Activated CD4-positive, alpha-beta T cell treated with anti-CD3 and anti-CD28 coated beads for 36 hours (primary cell): ENCODE measurements around the gene IL17RE. TPM values are rescaled to one million over a fixed set of nuclear protein-coding genes. Genes with fewer than 3 reads are reported as not detected.

Experiments used
- ATAC-seq: fragments of 200-7000 bp; cut with Tn5 transposase; one replicate; pipeline ENCODE4 v1.10.0; 2021; ENCODE audit warnings: mild to moderate bottlenecking, moderate library complexity
- CTCF ChIA-PET: fragments of 350-600 bp; sonication (Branson Sonifier 250); formaldehyde crosslinking; loops from one replicate; lab custom pipeline; 2021; ENCODE audit warnings: antibody characterized with exemption; lab: Charles Lee
- POLR2A ChIA-PET: fragments of 350-600 bp; sonication (Branson Sonifier 250); formaldehyde crosslinking; loops from one replicate; lab custom pipeline; 2021; ENCODE audit warnings: antibody characterized with exemption, inconsistent platforms; lab: Charles Lee
- DNase-seq: peaks from one replicate; pipeline ENCODE4 v3.0.0-alpha.2; 2020
- H3K27ac Mint-ChIP-seq: one replicate; pipeline ENCODE4 v1.8.0; 2021; ENCODE audit warnings: mixed read lengths
- H3K27me3 Mint-ChIP-seq: one replicate; pipeline ENCODE4 v1.8.0; 2021; ENCODE audit warnings: mixed read lengths
- H3K36me3 Mint-ChIP-seq: one replicate; pipeline ENCODE4 v1.8.0; 2021; ENCODE audit warnings: low read depth, mixed read lengths
- H3K4me1 Mint-ChIP-seq: one replicate; pipeline ENCODE4 v1.8.0; 2021; ENCODE audit warnings: mixed read lengths
- H3K4me3 Mint-ChIP-seq: one replicate; pipeline ENCODE4 v1.8.0; 2021; ENCODE audit warnings: mild to moderate bottlenecking, moderate library complexity, mixed read lengths
- H3K9me3 Mint-ChIP-seq: one replicate; pipeline ENCODE4 v1.8.0; 2021; ENCODE audit warnings: low read depth, mixed read lengths
- intact Hi-C, 2 experiments: fragments of 100-400 bp; cut with DNase I in 1 of 2; cut with micrococcal nuclease in 1 of 2; formaldehyde crosslinking; loops; one replicate each; pipeline versions ENCODE4 v1.14.2 to v1.15.1; 2022 to 2024; cut with DNase I, micrococcal nuclease
- total RNA-seq, 2 experiments: library from RNA; stranded (reverse); gene quantifications; one replicate each; pipeline ENCODE4 v1.2.3, GENCODE V29; 2021

IL17RE gene
- total RNA-seq, 2 experiments from 2014 or later: 2.3 to 3.1 TPM

GRCh38 chr3:9909221-9910013 is 6.8 kb downstream of the IL17RE start:
- Mint-ChIP-seq H3K4me1 (peaks cover 17% of the 10 kb centered on the region), H3K27ac (peak overlapping the region; percentile 7), H3K36me3 (no peaks in the 10 kb centered on the region), H3K9me3 (no peaks in the 10 kb centered on the region), H3K4me3 (no peak overlapping the region), H3K27me3 (peaks cover 3% of the 10 kb centered on the region)
- ChIA-PET POLR2A (no interaction called here), CTCF (no interaction called here)
- ATAC-seq (peak; percentile 78), DNase-seq (peak; percentile 50)
- intact Hi-C loops: no loop called here

GRCh38 chr3:9911863-9912262 is 9.2 kb downstream of the IL17RE start:
- H3K4me3 Mint-ChIP-seq: no peak overlapping the region
- ATAC-seq: no peak

GRCh38 chr3:9912294-9912935 is 9.8 kb downstream of the IL17RE start:
- CTCF ChIA-PET: interaction anchor here (1.0 to 5.4 kb wide), 6 partner anchors 11 to 119 kb away, joined by 3 to 32 read pairs (median 5); partner anchors contain the start of genes ARPC4 and CRELD1

More at GRCh38 chr3:9911863-9912262, 9.2 kb downstream of the IL17RE start:
- Mint-ChIP-seq H3K4me1 (peaks cover 29% of the 10 kb centered on the region), H3K36me3 (no peaks in the 10 kb centered on the region), H3K9me3 (no peaks in the 10 kb centered on the region), H3K27me3 (peaks cover 5% of the 10 kb centered on the region), H3K27ac (no peak overlapping the region)
- intact Hi-C loops: no loop called here
- ChIA-PET POLR2A (interaction anchor here (1.0 to 1.2 kb wide), 2 partner anchors 21 to 37 kb away, joined by 4 read pairs; partner anchors contain the start of gene JAGN1), CTCF (interaction anchor here (1.1 to 5.4 kb wide), 3 partner anchors 10 to 20 kb away, joined by 3 to 32 read pairs (median 5); partner anchors contain the start of gene CRELD1)
- DNase-seq: no peak

GRCh38 chr3:9913601-9914000 is 11.0 kb downstream of the IL17RE start:
- ATAC-seq (no peak), DNase-seq (no peak)
- Mint-ChIP-seq H3K4me3 (no peak overlapping the region), H3K9me3 (no peaks in the 10 kb centered on the region), H3K27ac (no peak overlapping the region), H3K4me1 (peaks cover 30% of the 10 kb centered on the region), H3K36me3 (no peaks in the 10 kb centered on the region), H3K27me3 (peaks cover 5% of the 10 kb centered on the region)
- ChIA-PET CTCF (interaction anchor here (0.6 to 5.4 kb wide), 8 partner anchors 10 to 120 kb away, joined by 3 to 32 read pairs (median 3); partner anchors contain the start of genes ARPC4 and CRELD1), POLR2A (interaction anchor here (0.7 to 1.5 kb wide), 2 partner anchors 18 to 33 kb away, joined by 3 read pairs; no protein-coding TSS in a partner anchor)
- intact Hi-C loops: no loop called here

More at GRCh38 chr3:9912294-9912935, 9.8 kb downstream of the IL17RE start:
- ATAC-seq (peak; percentile 10), DNase-seq (peak; percentile 42)
- no peaks in the 10 kb centered on the region for H3K36me3 Mint-ChIP-seq
- H3K27ac Mint-ChIP-seq: peak overlapping the region; percentile 14
- no peaks in the 10 kb centered on the region for H3K9me3 Mint-ChIP-seq
- POLR2A ChIA-PET: interaction anchor here (1.0 to 1.5 kb wide), 3 partner anchors 19 to 37 kb away, joined by 3 to 4 read pairs (median 4); partner anchors contain the start of gene JAGN1
- H3K4me3 Mint-ChIP-seq: no peak overlapping the region
- peaks cover 5% of the 10 kb centered on the region for H3K27me3 Mint-ChIP-seq
- intact Hi-C loops: no loop called here
- H3K4me1 Mint-ChIP-seq: peaks cover 30% of the 10 kb centered on the region

GRCh38 chr3:9914011-9914410 is 11.4 kb downstream of the IL17RE start:
- intact Hi-C loops: loop anchor here in 1 of 2 experiments (2.0 kb wide), 1 partner anchor 19 kb away; the partner anchor contains the start of gene CRELD1
- no peak for DNase-seq
- ChIA-PET CTCF (interaction anchor here (0.6 to 5.4 kb wide), 6 partner anchors 11 to 121 kb away, joined by 3 to 32 read pairs (median 4); partner anchors contain the start of genes ARPC4 and CRELD1), POLR2A (interaction anchor here (1.5 kb wide), 1 partner anchor 18 kb away, joined by 3 read pairs; no protein-coding TSS in a partner anchor)
- Mint-ChIP-seq H3K4me3 (no peak overlapping the region), H3K27me3 (peaks cover 5% of the 10 kb centered on the region), H3K36me3 (no peaks in the 10 kb centered on the region), H3K9me3 (no peaks in the 10 kb centered on the region), H3K4me1 (peaks cover 28% of the 10 kb centered on the region), H3K27ac (no peak overlapping the region)
- ATAC-seq: no peak

GRCh38 chr3:9914559-9915253 is 12.1 kb downstream of the IL17RE start:
- DNase-seq: no peak
- peaks cover 21% of the 10 kb centered on the region for H3K4me1 Mint-ChIP-seq
- ATAC-seq: peak; percentile 2
- H3K36me3 Mint-ChIP-seq: no peaks in the 10 kb centered on the region
- ChIA-PET POLR2A (no interaction called here), CTCF (interaction anchor here (5.4 kb wide), 1 partner anchor 17 kb away, joined by 32 read pairs; the partner anchor contains the start of gene CRELD1)
- intact Hi-C loops: loop anchor here (1.0 to 2.0 kb wide), 2 partner anchors 18 kb away; partner anchors contain the start of gene CRELD1 (in 1 of the 2)
- H3K27ac Mint-ChIP-seq: no peak overlapping the region
- H3K27me3 Mint-ChIP-seq: peaks cover 5% of the 10 kb centered on the region
- no peaks in the 10 kb centered on the region for H3K9me3 Mint-ChIP-seq
- peak overlapping the region; percentile 10 for H3K4me3 Mint-ChIP-seq

GRCh38 chr3:9915254-9916141 is 12.8 kb downstream of the IL17RE start:
- ATAC-seq (peak; percentile 45), DNase-seq (peak; percentile 62)
- Mint-ChIP-seq H3K9me3 (no peaks in the 10 kb centered on the region), H3K27ac (peak overlapping the region; percentile 37), H3K27me3 (peaks cover 5% of the 10 kb centered on the region), H3K36me3 (no peaks in the 10 kb centered on the region), H3K4me1 (peaks cover 19% of the 10 kb centered on the region), H3K4me3 (peak overlapping the region; percentile 66)
- intact Hi-C loops: loop anchor here (1.0 to 2.0 kb wide), 2 partner anchors 17 kb away; partner anchors contain the start of gene CRELD1 (in 1 of the 2)
- ChIA-PET CTCF (interaction anchor here (0.6 to 5.4 kb wide), 5 partner anchors 10 to 50 kb away, joined by 3 to 32 read pairs (median 4); partner anchors contain the start of gene CRELD1), POLR2A (interaction anchor here (1.9 kb wide), 1 partner anchor 17 kb away, joined by 7 read pairs; no protein-coding TSS in a partner anchor)

GRCh38 chr3:9916346-9916733 is 13.7 kb downstream of the IL17RE start:
- no peak overlapping the region for H3K27ac Mint-ChIP-seq
- H3K4me1 Mint-ChIP-seq: peaks cover 19% of the 10 kb centered on the region
- no peak for DNase-seq
- peak overlapping the region; percentile 66 for H3K4me3 Mint-ChIP-seq
- no peaks in the 10 kb centered on the region for H3K9me3 Mint-ChIP-seq
- peaks cover 5% of the 10 kb centered on the region for H3K27me3 Mint-ChIP-seq
- intact Hi-C loops: no loop called here
- no peaks in the 10 kb centered on the region for H3K36me3 Mint-ChIP-seq
- ATAC-seq: no peak
- CTCF ChIA-PET: interaction anchor here (1.0 to 2.1 kb wide), 4 partner anchors 9 to 75 kb away, joined by 3 to 11 read pairs (median 6); no protein-coding TSS in a partner anchor
- POLR2A ChIA-PET: interaction anchor here (0.6 to 1.9 kb wide), 3 partner anchors 16 to 73 kb away, joined by 3 to 7 read pairs (median 4); no protein-coding TSS in a partner anchor

GRCh38 chr3:9916734-9917680 is 14.4 kb downstream of the IL17RE start, which contains the start of gene IL17RC:
Gene IL17RC, plus strand, starts transcription at chr3:9917098. Its CDS starts 218 bp downstream, at chr3:9917316.
- Mint-ChIP-seq H3K9me3 (no peaks in the 10 kb centered on the region), H3K27me3 (peaks cover 5% of the 10 kb centered on the region), H3K36me3 (no peaks in the 10 kb centered on the region), H3K4me3 (peak within 1 kb of the TSS; percentile 66), H3K27ac (peak within 1 kb of the TSS; percentile 37), H3K4me1 (peaks cover 19% of the 10 kb centered on the region)
- ChIA-PET CTCF (interaction anchor here (1.0 to 2.1 kb wide), 4 partner anchors 9 to 76 kb away, joined by 3 to 11 read pairs (median 6); no protein-coding TSS in a partner anchor), POLR2A (interaction anchor here (0.6 to 1.9 kb wide), 3 partner anchors 16 to 74 kb away, joined by 3 to 7 read pairs (median 4); no protein-coding TSS in a partner anchor)
- intact Hi-C loops: no loop called here
- ATAC-seq: peak; percentile 87
- DNase-seq: peak; percentile 71
